Activated naive CD4-positive, alpha-beta T cell treated with anti-CD3 and anti-CD28 coated beads, Interleukin-2, amount 50 U/mL, for 24 hours (primary cell): ENCODE results near the gene MYOM3.

Source experiments
- H3K27ac Mint-ChIP-seq: one replicate; pipeline ENCODE4 v1.8.0; 2021; ENCODE audit warnings: mild to moderate bottlenecking, mixed read lengths
- H3K27me3 Mint-ChIP-seq: one replicate; pipeline ENCODE4 v1.8.0; 2021; ENCODE audit warnings: mixed read lengths
- H3K36me3 Mint-ChIP-seq: one replicate; pipeline ENCODE4 v1.8.0; 2021; ENCODE audit warnings: mixed read lengths
- H3K4me1 Mint-ChIP-seq: one replicate; pipeline ENCODE4 v1.8.0; 2021; ENCODE audit warnings: mixed read lengths
- H3K4me3 Mint-ChIP-seq: one replicate; pipeline ENCODE4 v1.8.0; 2021; ENCODE audit warnings: mild to moderate bottlenecking, mixed read lengths
- H3K9me3 Mint-ChIP-seq: one replicate; pipeline ENCODE4 v1.8.0; 2021; ENCODE audit warnings: mixed read lengths

The MYOM3 gene

DNA sequence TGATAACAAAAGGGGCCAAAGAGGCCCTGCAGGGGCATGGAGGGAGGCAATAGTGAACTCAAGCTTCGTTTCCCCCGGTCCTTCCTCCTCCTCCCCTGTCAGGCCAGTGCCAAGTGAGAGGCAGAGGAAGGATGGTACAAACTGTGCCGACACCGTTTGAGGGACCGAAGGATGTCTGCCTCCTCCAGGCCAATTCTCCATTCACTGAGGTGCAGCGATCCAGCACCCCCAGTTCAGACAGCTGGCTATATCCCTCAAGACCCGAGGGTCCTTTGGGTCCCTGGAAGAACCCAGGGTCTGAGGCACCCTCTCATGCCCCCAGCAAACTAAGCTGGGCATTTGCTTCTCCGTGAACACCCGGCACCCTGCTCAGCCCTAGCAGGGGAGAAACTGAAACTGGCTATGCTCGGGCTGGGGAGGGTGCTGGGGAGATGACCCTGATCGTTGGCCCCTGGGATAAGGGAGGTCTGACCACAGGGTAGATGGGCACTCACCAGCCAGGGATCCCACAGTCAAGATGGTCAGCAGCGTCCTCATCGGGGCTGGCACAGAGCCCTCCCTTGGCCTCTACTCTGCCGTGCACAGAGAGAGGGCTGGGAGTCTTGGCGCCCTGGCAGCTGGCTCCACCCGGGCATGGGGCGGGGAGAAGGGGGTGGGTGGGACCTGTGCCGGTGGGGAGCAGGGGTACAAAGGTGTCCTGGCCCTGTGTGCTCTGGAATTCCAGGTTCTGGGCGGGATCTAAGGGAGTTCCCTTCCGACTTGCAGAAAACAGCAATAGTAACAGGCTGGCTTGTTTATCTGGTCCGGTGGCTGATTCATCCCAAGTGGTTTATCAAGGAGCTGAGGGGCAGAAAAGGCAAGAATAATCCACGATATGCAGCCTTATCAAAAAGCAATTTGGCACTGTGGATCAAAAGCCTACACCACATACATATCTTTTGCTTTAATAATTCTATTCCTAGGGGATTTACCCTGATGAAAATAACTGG lies 30.9 kb upstream of the MYOM3 start, which contains the start of gene IL22RA1:
Gene IL22RA1, minus strand, starts transcription at position 595 of the 989 bp plus-strand sequence. Its CDS starts 58 bp downstream, at position 537.
- H3K9me3 Mint-ChIP-seq: no peaks in the 10 kb centered on the region
- H3K36me3 Mint-ChIP-seq: no peaks in the 10 kb centered on the region
- H3K27ac Mint-ChIP-seq: no peak within 1 kb of the TSS
- no peak within 1 kb of the TSS for H3K4me3 Mint-ChIP-seq
- H3K27me3 Mint-ChIP-seq: no peaks in the 10 kb centered on the region
- H3K4me1 Mint-ChIP-seq: peaks cover 3% of the 10 kb centered on the region

DNA sequence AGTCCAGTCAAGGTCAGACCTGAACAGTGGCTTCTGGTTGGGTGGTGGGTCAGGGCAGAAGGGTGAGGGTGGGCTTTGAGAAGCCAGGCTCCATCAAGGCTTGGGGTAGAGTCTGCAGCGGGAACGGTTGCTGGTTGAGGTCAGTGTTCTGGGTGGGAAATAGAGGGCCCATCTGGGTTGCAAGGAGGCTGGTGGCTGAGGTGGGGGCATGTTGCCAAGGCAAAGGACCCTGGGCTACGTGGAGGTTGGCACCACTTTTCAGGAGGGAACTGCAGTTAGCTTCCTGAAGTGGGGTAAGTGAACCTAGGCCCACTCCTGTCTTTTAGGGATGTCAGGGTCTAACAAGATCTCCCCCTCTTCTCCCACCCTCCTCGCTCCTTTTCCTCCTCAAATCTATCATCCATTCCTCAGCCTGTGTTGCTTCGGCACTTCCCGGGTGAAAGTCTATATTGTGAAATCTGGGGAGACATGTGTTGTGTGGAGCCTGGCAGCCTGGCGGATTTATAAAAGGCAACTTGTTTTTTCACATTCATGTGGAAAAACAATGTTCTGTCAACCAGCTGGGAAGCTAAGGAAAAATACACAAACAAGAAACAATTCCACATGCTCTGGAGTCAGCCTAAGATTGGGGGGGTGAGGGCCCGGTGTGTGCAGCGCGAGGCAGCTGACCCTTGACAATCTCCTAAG lies 29.5 kb upstream of the MYOM3 start:
- Mint-ChIP-seq H3K27ac (no peak overlapping the region), H3K36me3 (no peaks in the 10 kb centered on the region), H3K27me3 (no peaks in the 10 kb centered on the region), H3K9me3 (no peaks in the 10 kb centered on the region), H3K4me3 (no peak overlapping the region), H3K4me1 (peaks cover 3% of the 10 kb centered on the region)

DNA sequence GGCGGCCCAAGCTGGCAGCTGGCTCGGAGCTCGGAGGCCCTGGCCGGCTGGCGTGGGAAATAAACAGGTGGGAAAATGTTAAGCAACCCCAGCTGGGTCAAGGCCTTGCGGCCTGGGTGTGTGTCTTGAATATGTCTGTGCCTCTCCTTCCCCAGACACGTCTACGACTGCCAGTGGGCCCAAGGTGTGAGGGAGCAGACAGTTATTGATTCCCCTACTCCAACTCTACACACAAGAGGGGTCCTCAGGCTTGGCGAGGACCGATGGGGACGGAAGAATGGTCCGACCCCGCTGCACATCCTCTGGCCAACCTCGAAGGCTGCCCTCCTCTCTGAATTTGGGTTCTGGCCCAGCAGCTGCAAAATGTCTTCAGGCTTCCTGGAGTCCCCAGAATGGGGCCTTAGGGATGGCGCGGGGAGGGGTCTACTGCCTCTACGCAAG lies 28.8 kb upstream of the MYOM3 start:
- Mint-ChIP-seq H3K9me3 (no peaks in the 10 kb centered on the region), H3K36me3 (no peaks in the 10 kb centered on the region), H3K27me3 (no peaks in the 10 kb centered on the region), H3K4me3 (no peak overlapping the region), H3K27ac (no peak overlapping the region), H3K4me1 (peaks cover 3% of the 10 kb centered on the region)

DNA sequence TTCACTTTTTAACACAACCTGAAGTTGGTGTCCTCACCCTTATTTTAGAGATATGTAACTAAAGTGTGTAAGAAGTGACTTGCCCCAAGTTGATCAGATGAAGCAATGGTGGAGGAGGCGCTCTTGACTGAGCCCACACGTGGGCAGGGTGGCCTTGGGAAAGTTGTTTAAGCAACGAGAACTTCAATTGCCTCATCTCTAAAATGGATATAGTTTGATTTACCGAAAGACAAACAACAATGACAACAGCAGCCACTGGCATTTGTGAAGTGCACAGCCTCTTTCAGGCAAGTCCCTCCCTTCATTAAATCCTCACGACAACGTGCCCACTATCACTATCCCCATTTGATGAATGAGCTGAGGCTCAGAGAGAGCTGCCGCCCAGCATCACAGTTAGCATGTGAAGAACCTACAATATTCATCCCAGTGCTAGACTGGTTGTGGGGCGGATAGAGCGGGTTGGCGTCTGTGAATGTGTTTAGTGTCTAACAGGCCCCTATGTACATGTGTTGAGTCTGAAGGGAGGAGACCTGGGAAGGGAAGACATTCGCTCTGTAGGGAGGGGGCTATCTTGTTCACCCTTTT lies 28.0 kb upstream of the MYOM3 start:
- Mint-ChIP-seq H3K9me3 (no peaks in the 10 kb centered on the region), H3K27ac (no peak overlapping the region), H3K36me3 (no peaks in the 10 kb centered on the region), H3K27me3 (peaks cover 2% of the 10 kb centered on the region), H3K4me1 (peaks cover 3% of the 10 kb centered on the region), H3K4me3 (no peak overlapping the region)

DNA sequence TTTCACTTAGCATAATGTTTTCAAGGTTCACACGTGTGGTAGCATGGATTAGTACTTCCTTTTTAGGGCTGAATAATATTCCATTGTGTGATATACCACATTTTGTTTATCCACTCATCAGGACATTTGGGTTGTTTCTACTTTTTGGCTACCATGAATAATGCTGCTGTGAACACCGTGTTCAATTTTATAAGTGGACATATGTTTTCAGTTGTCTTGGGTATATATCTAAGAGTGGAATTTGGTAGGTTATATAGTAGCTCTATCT lies 27.2 kb upstream of the MYOM3 start:
- Mint-ChIP-seq H3K9me3 (no peaks in the 10 kb centered on the region), H3K4me1 (peaks cover 3% of the 10 kb centered on the region), H3K36me3 (no peaks in the 10 kb centered on the region), H3K4me3 (no peak overlapping the region), H3K27ac (no peak overlapping the region), H3K27me3 (peaks cover 2% of the 10 kb centered on the region)

DNA sequence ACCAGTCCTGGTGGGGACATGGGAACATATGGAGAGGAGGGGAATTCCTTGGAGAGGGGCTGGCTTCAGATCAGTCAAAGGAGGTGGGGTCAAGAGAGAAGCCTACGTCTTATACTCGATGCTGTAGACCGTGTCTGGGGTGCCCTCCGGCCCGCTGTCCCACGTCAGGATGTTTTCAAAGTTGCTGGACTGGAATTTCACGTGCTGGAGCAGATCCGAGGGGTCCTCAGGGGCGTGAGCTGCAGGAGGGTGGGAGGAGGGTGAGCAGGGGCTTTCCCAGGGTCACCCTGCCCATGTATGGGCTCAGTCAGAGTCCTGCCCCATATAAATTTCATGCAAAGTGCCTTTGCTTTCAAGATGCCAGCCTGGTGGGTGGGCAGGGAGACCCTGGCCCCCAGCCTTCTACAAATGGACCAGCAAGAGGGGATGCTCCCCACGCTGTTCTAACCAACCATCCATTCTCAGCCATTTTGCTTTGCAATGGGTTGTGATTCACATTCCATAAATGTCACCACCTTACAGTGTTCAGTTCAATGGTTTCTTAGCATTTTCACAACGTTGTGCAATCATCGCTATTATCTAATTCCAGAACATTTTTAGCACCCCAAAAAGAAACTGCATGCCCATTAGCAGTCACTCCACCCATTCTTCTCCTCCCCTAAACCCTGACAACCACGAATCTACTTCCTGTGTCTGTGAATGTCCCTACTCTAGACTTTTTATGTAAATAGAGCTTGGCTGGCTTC lies 26.7 kb upstream of the MYOM3 start:
- Mint-ChIP-seq H3K4me1 (peaks cover 3% of the 10 kb centered on the region), H3K36me3 (no peaks in the 10 kb centered on the region), H3K9me3 (no peaks in the 10 kb centered on the region), H3K27me3 (peaks cover 2% of the 10 kb centered on the region), H3K4me3 (no peak overlapping the region), H3K27ac (no peak overlapping the region)

DNA sequence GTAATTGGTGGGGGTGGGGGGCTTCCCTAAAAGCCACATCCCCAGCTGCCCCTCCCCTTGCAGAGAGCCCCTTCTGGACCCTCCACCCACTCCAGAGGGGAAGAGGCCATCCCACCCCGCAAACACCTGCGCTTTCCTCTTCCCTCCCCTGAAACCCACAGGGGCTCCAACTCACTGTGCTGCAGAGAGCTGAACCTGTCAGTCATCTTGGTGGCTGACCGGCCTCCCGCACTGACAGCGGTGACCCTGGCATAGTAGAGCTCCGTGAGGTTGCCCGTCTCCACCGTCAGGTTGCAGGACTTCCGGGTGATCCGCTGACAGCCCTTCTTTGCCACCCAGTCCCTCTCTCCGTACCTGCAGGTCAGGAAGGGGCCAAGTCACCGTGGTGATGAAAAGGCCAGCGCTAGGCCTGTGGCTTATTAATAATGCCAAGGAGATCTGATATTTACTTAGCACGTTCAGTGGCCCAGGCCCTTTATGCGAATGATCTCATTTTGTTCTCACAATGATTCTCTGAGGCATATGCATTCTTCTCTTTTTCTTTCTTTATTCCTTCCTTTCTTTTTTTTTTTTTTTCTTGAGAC lies 25.1 kb upstream of the MYOM3 start:
- H3K4me1 Mint-ChIP-seq: peaks cover 3% of the 10 kb centered on the region
- H3K4me3 Mint-ChIP-seq: no peak overlapping the region
- H3K27me3 Mint-ChIP-seq: peaks cover 2% of the 10 kb centered on the region
- H3K36me3 Mint-ChIP-seq: no peaks in the 10 kb centered on the region
- no peaks in the 10 kb centered on the region for H3K9me3 Mint-ChIP-seq
- no peak overlapping the region for H3K27ac Mint-ChIP-seq

DNA sequence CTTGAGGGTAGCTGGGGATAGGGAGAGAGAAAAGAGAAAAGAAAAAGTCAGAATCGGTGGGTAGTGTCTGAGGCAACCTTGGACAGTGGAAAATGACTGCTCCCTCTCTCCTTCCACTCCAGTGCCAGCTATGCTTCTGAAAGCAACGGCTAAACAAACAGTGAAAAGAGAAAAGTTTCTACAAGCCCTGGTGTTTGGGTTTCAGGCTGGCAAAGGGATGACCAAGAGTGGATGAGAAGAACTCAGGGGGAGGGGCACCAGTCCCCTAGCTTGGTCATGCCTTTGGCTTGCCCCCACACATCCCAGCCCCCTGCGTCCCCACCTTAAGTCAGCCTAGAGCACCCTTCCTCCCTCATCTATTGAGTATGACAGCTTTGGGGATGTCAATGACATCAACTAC lies 22.4 kb upstream of the MYOM3 start:
- H3K36me3 Mint-ChIP-seq: peaks cover 2% of the 10 kb centered on the region

DNA sequence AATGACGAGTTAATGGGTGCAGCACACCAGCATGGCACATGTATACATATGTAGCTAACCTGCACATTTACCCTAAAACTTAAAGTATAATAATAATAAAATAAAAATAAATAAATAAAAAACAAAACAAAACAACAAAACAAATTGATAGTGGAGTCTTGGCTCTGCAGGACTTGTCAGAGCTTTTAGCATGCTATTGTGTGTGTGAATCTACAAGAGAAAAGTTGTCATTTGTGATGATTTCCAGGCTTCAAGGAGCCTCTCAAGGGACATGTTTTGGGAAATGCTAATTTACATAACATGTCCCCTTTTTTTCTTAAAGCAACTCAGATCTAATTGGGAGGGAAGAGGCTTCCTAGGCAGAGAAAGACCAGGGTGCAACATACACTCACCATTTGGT lies 21.9 kb upstream of the MYOM3 start:
- H3K27me3 Mint-ChIP-seq: peaks cover 2% of the 10 kb centered on the region
- H3K4me1 Mint-ChIP-seq: no peaks in the 10 kb centered on the region
- H3K36me3 Mint-ChIP-seq: peaks cover 2% of the 10 kb centered on the region
- no peak overlapping the region for H3K27ac Mint-ChIP-seq
- no peak overlapping the region for H3K4me3 Mint-ChIP-seq
- no peaks in the 10 kb centered on the region for H3K9me3 Mint-ChIP-seq

More for the DNA sequence above, 22.4 kb upstream of the MYOM3 start:
- H3K27me3 Mint-ChIP-seq: peaks cover 2% of the 10 kb centered on the region
- no peaks in the 10 kb centered on the region for H3K9me3 Mint-ChIP-seq
- H3K27ac Mint-ChIP-seq: no peak overlapping the region
- H3K4me3 Mint-ChIP-seq: no peak overlapping the region
- peaks cover 3% of the 10 kb centered on the region for H3K4me1 Mint-ChIP-seq

DNA sequence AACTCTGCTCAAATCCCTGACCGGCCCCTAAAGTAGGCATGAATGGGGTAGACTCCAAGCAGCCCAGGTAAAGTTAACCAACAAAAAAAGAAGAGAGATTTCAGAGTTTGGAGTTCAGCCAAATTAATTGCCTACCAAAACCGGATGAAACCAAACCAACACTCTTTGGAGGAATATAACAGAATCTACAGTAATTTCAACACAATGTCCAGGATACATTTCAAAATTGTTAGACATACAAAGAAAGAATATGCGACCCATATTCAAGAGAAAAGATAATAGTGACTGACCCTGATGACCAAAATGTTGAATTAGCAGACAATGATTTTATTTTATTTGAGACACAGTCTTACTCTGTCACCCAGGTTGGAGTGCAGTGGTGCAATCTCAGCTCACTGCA lies 18.4 kb upstream of the MYOM3 start:
- Mint-ChIP-seq H3K4me1 (no peaks in the 10 kb centered on the region), H3K4me3 (no peak overlapping the region), H3K36me3 (peaks cover 2% of the 10 kb centered on the region), H3K9me3 (no peaks in the 10 kb centered on the region), H3K27me3 (peaks cover under 1% of the 10 kb centered on the region), H3K27ac (no peak overlapping the region)

DNA sequence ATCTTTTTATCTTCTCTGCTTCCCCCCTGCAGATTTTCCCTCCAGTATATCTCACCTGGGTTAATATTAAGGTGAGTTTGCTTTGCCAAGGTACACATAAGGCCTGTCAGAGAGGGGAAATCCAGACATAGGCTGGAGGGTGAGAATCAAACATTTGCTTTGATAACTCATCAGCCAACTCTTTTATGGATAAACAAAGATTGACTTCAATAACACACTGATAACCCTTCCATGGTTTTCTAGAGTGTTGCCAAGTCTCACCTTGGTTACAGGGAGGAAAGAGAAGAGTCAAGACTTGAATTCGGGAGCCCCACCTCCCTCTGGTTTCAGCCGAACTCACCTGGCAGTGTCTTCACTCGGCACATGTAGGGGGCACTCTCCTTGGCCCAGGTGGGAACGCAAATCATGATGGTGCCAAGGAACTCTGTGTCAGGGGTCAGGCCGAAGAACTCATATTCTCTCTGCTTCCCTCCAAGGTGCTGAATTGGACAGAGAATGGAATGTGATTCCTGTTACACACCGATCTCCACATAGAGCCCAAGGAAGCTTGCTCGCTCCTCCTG lies 15.9 kb upstream of the MYOM3 start:
- Mint-ChIP-seq H3K4me1 (no peaks in the 10 kb centered on the region), H3K27me3 (no peaks in the 10 kb centered on the region), H3K27ac (no peak overlapping the region), H3K9me3 (no peaks in the 10 kb centered on the region), H3K36me3 (peaks cover 2% of the 10 kb centered on the region), H3K4me3 (no peak overlapping the region)

DNA sequence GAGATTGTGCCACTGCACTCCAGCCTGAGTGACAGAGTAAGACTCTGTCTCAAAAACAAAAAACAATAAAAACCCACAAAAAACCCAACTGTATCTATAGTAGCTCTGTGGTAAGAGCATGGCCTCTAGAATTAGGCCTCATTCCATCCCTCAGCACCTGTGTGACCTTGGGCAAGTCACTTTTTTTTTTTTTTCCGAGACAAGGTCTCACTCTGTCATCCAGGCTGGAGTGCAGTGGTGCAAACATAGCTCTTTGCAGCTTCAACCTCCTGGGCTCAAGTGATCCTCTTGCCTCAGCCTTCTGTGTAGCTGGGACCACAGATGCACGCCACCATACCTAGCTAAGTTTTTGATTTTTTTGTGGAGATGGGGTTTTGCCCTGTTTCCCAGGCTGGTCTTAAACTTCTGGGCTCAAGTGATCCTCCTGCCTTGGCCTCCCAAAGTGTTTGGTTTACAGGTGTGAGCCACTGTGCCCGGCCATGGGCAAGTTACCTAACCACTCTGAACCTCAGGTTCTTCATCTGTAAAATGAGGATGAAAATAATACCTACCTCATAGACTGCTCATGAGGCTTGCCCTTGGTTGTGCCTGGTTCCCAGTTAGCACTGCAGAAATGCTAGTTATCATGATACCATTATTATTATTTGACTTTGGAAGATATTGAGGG lies 15.3 kb upstream of the MYOM3 start:
- H3K9me3 Mint-ChIP-seq: no peaks in the 10 kb centered on the region
- H3K36me3 Mint-ChIP-seq: peaks cover 2% of the 10 kb centered on the region
- no peaks in the 10 kb centered on the region for H3K27me3 Mint-ChIP-seq
- no peak overlapping the region for H3K27ac Mint-ChIP-seq
- no peak overlapping the region for H3K4me3 Mint-ChIP-seq
- no peaks in the 10 kb centered on the region for H3K4me1 Mint-ChIP-seq

DNA sequence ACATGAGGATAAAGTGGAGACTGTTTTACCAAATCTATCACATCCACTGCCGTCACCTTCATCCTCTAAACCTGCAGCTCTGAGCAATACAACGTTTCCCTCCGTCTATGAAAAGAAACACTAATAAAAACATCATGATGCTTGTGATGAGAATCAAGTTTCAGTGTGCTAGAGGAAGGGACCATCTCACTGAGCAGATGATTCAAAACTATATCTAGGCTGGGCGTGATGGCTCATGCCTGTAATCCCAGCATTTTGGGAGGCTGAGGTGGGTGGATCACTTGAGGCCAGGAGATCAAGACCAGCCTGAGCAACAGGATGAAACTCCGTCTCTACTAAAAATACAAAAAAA lies 14.7 kb upstream of the MYOM3 start:
- H3K27me3 Mint-ChIP-seq: no peaks in the 10 kb centered on the region
- no peak overlapping the region for H3K27ac Mint-ChIP-seq
- peaks cover 2% of the 10 kb centered on the region for H3K36me3 Mint-ChIP-seq
- no peak overlapping the region for H3K4me3 Mint-ChIP-seq
- H3K4me1 Mint-ChIP-seq: no peaks in the 10 kb centered on the region
- H3K9me3 Mint-ChIP-seq: no peaks in the 10 kb centered on the region

DNA sequence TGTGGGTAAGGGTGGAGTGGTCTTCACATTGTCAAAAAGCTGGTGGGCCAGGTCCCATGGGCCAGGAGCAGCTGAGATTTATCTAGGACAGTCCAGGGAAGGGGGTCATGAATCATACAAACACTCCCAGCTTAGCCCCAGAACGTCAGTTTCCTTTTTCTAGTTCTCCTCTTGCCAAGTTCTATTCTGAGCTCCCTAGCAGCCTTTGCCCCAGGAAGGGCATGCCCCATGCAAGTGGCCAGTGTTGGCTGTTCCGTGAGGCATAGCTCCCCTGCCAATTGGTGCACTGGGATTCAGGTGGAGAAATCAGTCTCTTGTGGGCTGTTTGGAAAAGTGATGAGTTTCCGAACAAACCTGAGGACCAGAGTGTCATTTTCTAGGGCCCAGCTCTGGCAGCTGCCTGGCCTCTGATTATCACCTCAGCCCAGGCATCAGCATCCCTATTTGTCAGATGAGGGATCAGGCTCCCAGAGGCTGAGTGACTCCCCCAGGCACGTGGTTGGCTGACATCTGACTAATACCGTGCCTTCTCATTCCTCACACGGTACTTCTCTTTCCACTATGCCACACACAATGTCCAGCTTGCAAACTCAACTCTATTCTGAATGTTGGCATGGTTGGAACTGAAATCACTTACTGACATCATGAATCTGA lies 14.2 kb upstream of the MYOM3 start:
- no peaks in the 10 kb centered on the region for H3K4me1 Mint-ChIP-seq
- H3K27me3 Mint-ChIP-seq: no peaks in the 10 kb centered on the region
- H3K9me3 Mint-ChIP-seq: no peaks in the 10 kb centered on the region
- no peak overlapping the region for H3K4me3 Mint-ChIP-seq
- peaks cover 2% of the 10 kb centered on the region for H3K36me3 Mint-ChIP-seq
- no peak overlapping the region for H3K27ac Mint-ChIP-seq
